ENCODE results near the gene NOMO2.
"Not testable (repeated sequence)": the region's sequence is repeated elsewhere in the genome, so short reads cannot be mapped to it uniquely, and the experiment has no call there.

The NOMO2 gene

GRCh38 chr16:18561727-18562314 is at the start of gene NOMO2:
Gene NOMO2, minus strand, starts transcription at chr16:18562097. Its CDS starts 57 bp downstream, at chr16:18562040.
- DNase-seq: peak; percentile 97

DNA sequence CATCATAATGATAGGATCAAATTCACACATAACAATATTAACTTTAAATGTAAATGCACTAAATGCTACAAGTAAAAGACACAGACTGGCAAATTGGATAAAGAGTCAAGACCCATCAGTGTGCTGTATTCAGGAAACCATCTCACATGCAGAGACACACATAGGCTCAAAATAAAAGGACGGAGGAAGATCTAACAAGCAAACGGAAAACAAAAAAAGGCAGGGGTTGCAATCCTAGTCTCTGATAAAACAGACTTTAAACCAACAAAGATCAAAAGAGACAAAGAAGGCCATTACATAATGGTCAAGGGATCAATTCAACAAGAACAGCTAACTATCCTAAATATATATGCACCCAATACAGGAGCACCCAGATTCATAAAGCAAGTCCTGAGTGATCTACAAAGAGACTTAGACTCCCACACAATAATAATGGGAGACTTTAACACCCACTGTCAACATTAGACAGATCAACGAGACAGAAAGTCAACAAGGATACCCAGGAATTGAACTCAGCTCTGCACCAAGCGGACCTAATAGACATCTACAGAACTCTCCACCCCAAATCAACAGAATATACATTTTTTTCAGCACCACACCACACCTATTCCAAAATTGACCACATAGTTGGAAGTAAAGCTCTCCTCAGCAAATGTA is 48.4 kb upstream of the NOMO2 start:
- DNase-seq: not testable (repeated sequence)

- not testable (repeated sequence) for DNase-seq
Observed at GRCh38 chr16:18608271-18608670, 46.4 kb upstream of the NOMO2 start.

- not testable (repeated sequence) for DNase-seq
Observed at GRCh38 chr16:18603572-18604246, 41.8 kb upstream of the NOMO2 start.

DNA sequence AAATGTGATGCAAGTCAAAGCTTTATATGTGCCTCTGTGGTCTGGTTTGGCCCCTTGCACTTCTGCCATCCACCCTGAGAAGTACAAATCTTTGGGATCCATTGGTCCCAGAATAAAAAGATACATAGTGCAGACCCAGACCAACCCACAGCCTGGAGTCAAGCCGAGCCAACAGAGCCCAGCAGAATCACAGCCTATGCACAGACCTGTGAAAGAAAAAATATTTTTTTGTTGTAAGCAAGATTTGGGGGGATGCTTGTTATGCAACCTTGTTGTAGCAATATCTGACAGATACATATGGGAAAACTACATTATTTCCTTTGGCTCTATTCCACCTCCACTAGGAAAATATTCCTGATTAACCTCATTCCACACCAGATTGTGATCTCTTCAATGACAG is 36.7 kb upstream of the NOMO2 start:
- DNase-seq: not testable (repeated sequence)

DNA sequence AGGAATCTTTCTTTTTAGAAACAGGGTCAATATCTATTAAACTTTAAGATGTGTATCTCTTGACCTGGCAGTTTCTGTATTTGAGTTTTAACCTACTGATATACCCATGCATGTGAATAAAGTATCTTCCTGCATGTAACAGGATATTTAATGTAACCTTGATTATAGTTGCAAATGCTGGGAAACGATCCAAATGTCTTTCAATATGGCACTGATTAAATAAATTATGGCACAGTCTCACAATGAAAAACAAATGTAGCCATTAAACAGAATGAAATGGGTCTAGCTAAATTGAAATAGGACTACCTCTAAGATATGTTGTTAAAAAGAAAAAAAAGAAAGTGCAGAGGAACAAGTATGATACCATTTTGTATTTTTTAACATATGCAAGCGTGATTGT is 35.8 kb upstream of the NOMO2 start:
- DNase-seq: not testable (repeated sequence)

- DNase-seq: not testable (repeated sequence)
Observed at GRCh38 chr16:18597319-18597718, 35.4 kb upstream of the NOMO2 start.

- not testable (repeated sequence) for DNase-seq
Observed at GRCh38 chr16:18595796-18596195, 33.9 kb upstream of the NOMO2 start.

DNA sequence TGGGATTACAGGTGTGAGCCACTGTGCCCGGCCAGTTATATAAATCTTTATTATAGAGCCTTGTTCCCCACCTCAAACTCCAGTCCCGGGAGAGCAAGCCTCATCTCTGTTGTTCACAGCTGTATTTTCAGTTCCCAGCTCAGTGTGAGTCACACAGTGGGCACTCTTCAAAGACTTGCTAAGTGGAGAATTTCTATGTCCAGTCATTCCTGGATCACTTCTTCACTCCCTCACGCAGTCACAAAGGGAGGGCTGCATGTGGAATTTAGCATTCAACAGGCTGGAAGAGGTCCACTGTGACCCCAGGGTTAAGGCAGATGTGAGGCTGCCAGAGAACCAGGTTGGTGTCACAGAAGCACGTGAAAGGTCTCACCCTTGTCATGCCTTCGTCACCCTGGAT is 33.0 kb upstream of the NOMO2 start:
- DNase-seq: not testable (repeated sequence)

- DNase-seq: not testable (repeated sequence)
Observed at GRCh38 chr16:18593904-18594303, 32.0 kb upstream of the NOMO2 start.

GRCh38 chr16:18592982-18593381 is 31.1 kb upstream of the NOMO2 start:
- not testable (repeated sequence) for DNase-seq

GRCh38 chr16:18591908-18592307 is 30.0 kb upstream of the NOMO2 start:
- DNase-seq: peak; percentile 25

DNA sequence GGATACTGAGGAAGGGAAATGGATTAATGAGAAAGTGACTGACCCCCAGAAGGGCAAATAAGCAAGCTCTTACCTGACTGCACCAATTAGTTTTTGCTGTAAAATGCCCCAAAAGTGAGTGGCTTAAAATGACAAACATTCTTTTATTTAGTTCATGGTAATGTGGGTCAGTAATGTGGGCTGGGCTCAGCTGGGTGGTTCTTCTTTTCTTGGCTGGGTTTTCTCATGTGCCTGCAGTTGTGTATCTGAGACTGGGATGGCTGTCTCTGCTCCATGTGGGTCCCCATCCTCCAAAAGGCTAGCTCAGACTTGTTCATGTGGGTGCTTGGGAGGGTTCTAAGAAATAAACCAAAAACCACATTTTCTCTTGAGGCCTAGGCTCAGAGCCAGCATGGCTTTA is 29.5 kb upstream of the NOMO2 start:
- DNase-seq: not testable (repeated sequence)

DNA sequence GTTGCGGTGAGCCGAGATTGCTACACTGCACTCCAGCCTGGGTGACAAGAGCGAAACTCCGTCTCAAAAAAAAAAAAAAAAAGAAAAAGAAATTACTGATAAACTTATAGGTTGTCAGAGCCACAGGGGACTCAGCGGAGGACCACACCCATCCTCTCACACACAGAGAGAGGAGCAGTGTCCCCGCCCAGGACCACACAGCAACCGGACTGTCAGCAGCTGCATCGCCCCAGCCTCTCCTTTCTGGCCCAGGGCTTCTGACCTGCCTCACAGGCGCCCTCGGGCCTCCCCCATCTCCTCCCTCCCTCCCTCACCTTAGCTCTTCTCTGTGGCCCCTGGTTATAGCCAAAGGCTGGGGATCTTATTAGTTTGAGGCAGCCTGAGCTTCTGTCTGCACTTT is 27.9 kb upstream of the NOMO2 start:
- not testable (repeated sequence) for DNase-seq

DNA sequence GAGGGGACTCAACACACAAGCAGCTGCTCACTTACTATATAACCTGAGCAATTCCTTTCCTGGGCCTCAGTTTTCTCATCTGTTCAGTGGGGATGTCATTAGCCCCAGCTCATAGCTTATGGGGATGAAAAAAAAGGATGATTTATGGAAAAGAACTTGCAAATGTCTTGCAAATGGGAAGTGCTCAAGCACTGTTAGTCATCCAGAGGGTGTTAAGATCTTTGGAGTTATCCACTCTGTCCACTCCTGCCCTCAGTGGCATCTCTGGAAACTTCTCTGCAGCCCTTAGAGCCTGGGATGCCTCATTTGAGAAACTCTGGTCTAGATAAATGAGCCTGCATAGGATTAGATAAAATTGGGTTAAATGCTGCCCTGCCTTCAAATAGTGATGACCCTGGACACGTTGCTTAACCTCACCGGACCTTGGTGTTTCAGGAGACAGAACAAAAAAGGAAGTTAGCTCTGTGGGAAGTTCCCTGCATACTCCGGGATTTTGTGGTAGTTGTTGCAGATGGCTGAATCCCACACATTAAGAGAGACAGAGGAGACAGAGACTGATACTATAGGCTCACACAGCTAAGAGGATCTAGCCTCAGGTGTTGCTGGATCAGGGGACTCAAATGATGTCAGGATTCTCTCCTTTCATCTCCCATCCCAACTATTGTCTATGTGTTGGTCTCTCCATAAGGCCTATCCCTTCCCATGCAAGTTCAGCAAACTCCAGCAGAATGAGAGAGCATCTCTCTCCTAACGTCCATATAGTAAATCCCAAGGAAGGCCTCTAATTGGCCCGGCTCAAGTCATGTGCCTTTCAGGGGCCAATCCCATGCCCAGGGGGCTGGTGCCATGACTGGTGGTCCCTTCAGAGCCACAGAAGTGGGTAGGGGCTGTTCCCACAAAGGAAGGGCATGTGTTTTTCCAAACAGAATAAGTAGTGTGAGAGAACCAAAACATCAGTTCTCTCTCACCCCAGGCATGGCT is 25.0 kb upstream of the NOMO2 start:
- not testable (repeated sequence) for DNase-seq

DNA sequence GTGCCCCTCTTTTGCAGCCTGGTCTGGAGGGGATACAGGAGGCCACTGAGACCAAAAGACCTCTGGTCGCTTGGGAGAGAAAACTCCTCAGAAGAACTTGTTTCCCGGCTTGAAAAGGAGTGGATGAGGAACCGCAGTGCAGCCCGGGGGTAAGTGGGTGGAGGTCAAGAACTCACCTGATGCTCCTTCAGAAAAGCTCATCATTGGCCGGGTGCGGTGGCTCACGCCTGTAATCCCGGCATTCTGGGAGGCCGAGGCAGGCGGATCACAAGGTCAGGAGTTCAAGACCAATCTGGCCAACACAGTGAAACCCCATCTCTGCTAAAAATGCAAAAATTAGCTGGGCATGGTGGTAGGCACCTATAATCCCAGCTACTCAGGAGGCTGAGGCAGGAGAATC is 23.9 kb upstream of the NOMO2 start:
- DNase-seq: not testable (repeated sequence)

- DNase-seq: no peak
Observed at GRCh38 chr16:18582902-18583301, 21.0 kb upstream of the NOMO2 start.

DNA sequence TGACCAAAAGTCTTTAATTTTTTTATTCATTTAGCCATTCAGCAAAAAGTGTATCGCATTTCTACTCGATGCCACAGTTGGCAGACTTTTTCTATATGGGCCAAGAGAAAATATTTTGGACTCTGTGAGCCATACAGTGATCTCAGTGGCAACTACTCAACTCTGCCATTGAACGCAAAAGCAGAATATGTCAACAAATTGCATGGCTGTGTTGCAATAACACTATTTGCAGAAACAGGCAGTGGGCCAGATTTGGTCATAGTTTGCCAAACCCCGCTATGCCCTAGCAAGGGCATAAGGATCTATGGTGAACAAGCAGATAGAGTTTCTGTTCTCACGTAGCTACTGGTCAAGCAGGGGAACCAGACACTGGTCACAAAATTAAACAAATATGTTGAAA is 18.5 kb upstream of the NOMO2 start:
- DNase-seq: not testable (repeated sequence)

DNA sequence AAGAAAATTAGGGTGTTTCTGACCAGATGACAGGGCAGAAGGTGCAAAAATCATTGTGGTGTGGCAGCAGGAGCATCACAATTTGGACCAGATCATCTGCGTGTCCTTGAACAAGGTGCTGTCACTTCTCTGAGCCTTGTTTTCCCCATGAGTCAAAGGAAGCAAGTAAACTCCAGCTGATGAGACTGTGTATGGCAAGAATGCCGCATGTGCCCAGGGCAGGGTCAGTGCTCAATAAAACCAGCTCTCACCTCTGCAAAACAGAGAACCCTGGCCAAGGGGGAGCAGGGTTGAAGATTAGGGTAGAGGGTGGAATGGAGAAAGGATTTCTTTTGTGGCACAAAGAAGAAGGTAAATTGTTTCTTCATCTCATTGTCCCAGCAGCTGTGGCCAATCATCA is 17.4 kb upstream of the NOMO2 start:
- not testable (repeated sequence) for DNase-seq

DNA sequence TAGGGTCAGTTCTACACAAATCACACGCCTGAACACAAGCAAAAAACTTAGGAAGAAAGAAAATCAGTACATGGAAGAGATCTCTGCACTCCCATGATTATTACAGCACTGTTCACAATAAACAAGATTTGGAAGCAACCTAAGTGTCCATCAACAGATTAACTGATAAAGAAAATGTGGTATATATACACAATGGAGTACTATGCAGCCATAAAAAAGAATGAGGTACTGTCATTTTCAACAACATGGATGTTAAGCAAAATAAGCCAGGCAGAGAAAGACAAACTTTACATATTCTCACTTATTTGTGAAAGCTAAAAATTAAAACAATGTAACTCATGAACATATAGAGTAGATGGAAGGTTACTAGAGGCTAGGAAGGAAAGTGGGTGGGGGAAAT is 16.0 kb upstream of the NOMO2 start:
- DNase-seq: not testable (repeated sequence)

GRCh38 chr16:18575945-18576344 is 14.0 kb upstream of the NOMO2 start:
- DNase-seq: not testable (repeated sequence)

DNA sequence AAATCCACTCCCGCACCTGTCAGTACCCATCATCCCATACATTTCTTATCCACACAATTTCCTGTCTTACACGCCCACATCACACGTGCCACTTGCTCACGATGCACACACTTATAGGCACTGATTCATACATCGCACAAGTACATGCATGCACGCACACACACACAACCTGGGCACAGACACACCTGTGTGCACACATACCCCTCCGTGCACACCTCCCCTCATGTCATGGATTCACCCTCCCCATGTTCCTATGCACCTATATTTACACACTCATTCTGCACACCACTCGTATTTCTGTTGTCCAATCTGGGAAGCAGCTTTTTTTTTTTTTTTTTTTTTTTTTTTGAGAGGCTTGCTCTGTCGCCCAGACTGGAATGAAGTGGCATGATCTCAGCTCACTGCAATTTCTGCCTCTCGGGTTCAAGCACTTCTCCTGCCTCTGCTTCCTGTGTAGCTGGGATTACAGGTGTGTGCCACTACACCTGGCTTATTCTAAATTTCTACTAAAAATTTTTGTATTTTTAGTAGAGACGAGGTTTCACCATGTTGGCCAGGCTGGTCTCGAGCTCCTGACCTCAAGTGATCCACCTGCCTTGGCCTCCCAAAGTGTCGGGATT is 13.5 kb upstream of the NOMO2 start:
- not testable (repeated sequence) for DNase-seq
